ENCODE results near the gene ITFG2. TPM values are rescaled to one million over a fixed set of nuclear protein-coding genes. Genes with fewer than 3 reads are reported as not detected.
"Not testable (repeated sequence)": the region's sequence is repeated elsewhere in the genome, so short reads cannot be mapped to it uniquely, and the experiment has no call there.

The ITFG2 gene
- 47.8 TPM for total RNA-seq

GRCh38 chr12:2812290-2813213 lies at the start of gene ITFG2:
ITFG2 (plus strand) TSS chr12:2812668; CDS start chr12:2812761, 93 bp downstream.
- peak; percentile 99 for DNase-seq (ENCODE audit: low spot score)
- intact Hi-C loops (cut with DNase I), result no loop called here
- peak; percentile 99 for ATAC-seq

- intact Hi-C loops (cut with DNase I), result no loop called here
- DNase-seq (ENCODE audit: low spot score) (no peak), ATAC-seq (no peak)
Observed at GRCh38 chr12:2764398-2764797, 48.1 kb upstream of the ITFG2 start.

GRCh38 chr12:2765052-2765451 lies 47.4 kb upstream of the ITFG2 start:
- ATAC-seq (no peak), DNase-seq (ENCODE audit: low spot score) (no peak)
- intact Hi-C loops (cut with DNase I), result no loop called here

GRCh38 chr12:2765608-2766007 lies 46.9 kb upstream of the ITFG2 start:
- no peak for ATAC-seq
- no peak for DNase-seq (ENCODE audit: low spot score)
- intact Hi-C loops (cut with DNase I), result no loop called here

- ATAC-seq, result no peak
- intact Hi-C loops (cut with DNase I), result no loop called here
- no peak for DNase-seq (ENCODE audit: low spot score)
Observed at GRCh38 chr12:2768224-2768961, 44.1 kb upstream of the ITFG2 start.

- ATAC-seq (no peak), DNase-seq (ENCODE audit: low spot score) (no peak)
- intact Hi-C loops (cut with DNase I), result no loop called here
Observed at GRCh38 chr12:2769866-2770533, 42.5 kb upstream of the ITFG2 start.

- ATAC-seq; intact Hi-C loops (cut with DNase I): not testable (repeated sequence)
Observed at GRCh38 chr12:2770544-2770943, 41.9 kb upstream of the ITFG2 start.

GRCh38 chr12:2772370-2772769 lies 40.1 kb upstream of the ITFG2 start:
- ATAC-seq (no peak), DNase-seq (ENCODE audit: low spot score) (no peak)
- intact Hi-C loops (cut with DNase I), result no loop called here

More at GRCh38 chr12:2770544-2770943, 41.9 kb upstream of the ITFG2 start:
- not testable (repeated sequence) for DNase-seq (ENCODE audit: low spot score)

- DNase-seq (ENCODE audit: low spot score) (no peak), ATAC-seq (no peak)
- intact Hi-C loops (cut with DNase I), result no loop called here
Observed at GRCh38 chr12:2773199-2773875, 39.1 kb upstream of the ITFG2 start.

GRCh38 chr12:2775431-2775830 lies 37.0 kb upstream of the ITFG2 start:
- ATAC-seq, result no peak
- DNase-seq (ENCODE audit: low spot score), result no peak
- intact Hi-C loops (cut with DNase I), result no loop called here

- DNase-seq (ENCODE audit: low spot score) (no peak), ATAC-seq (no peak)
- intact Hi-C loops (cut with DNase I), result no loop called here
Observed at GRCh38 chr12:2776129-2776806, 36.2 kb upstream of the ITFG2 start.

- DNase-seq (ENCODE audit: low spot score), result no peak
- no peak for ATAC-seq
- intact Hi-C loops (cut with DNase I), result no loop called here
Observed at GRCh38 chr12:2779281-2779680, 33.2 kb upstream of the ITFG2 start.

- peak; percentile 80 for DNase-seq (ENCODE audit: low spot score)
- ATAC-seq, result peak; percentile 96
- intact Hi-C loops (cut with DNase I), result no loop called here
Observed at GRCh38 chr12:2783936-2784600, 28.4 kb upstream of the ITFG2 start.

GRCh38 chr12:2785017-2785416 lies 27.5 kb upstream of the ITFG2 start:
- no peak for DNase-seq (ENCODE audit: low spot score)
- intact Hi-C loops (cut with DNase I), result no loop called here
- ATAC-seq, result no peak

- no peak for ATAC-seq
- no peak for DNase-seq (ENCODE audit: low spot score)
- intact Hi-C loops (cut with DNase I), result no loop called here
Observed at GRCh38 chr12:2791089-2791488, 21.4 kb upstream of the ITFG2 start.

GRCh38 chr12:2792671-2793500 lies 19.6 kb upstream of the ITFG2 start:
- DNase-seq (ENCODE audit: low spot score), result no peak
- intact Hi-C loops (cut with DNase I), result no loop called here

GRCh38 chr12:2793561-2793960 lies 18.9 kb upstream of the ITFG2 start:
- ATAC-seq, result no peak
- intact Hi-C loops (cut with DNase I), result no loop called here
- no peak for DNase-seq (ENCODE audit: low spot score)

More at GRCh38 chr12:2792671-2793500, 19.6 kb upstream of the ITFG2 start:
- no peak for ATAC-seq
